Esophagus muscularis mucosa (tissue), 3 donors: ENCODE data around the gene ALDH1A3.

Experiments used
- CTCF ChIP-seq, 3 experiments: fragments of 200-600 bp in 2 of 3; fragments of 450-650 bp in 1 of 3; sonication (generic) in 2 of 3; IDR thresholded peaks; one replicate each; pipeline ENCODE4 v1.5.1; 2017 to 2019; ENCODE audit warnings: antibody characterized with exemption in 3 of 3, mild to moderate bottlenecking in 2 of 3, moderate library complexity in 1 of 3
- POLR2A ChIP-seq: fragments of 450-650 bp; IDR thresholded peaks from one replicate; pipeline ENCODE4 v1.6.1; 2017; ENCODE audit warnings: antibody characterized with exemption, moderate library complexity, mild to moderate bottlenecking, low read depth

GRCh38 chr15:100940767-100941379 lies 61.2 kb downstream of the ALDH1A3 start:
- no peak for TF ChIP-seq CTCF (IDR thresholded peaks at IDR 0.05)
- no peak for TF ChIP-seq POLR2A
